ENCODE measurements around the gene ACAN.

Gene ACAN

GRCh38 chr15:88866295-88866881, 63.2 kb downstream of the ACAN start:
- Mint-ChIP-seq H3K27ac (no peak overlapping the region), H3K36me3 (ENCODE audit: low read depth) (no peaks in the 10 kb centered on the region), H3K27me3 (ENCODE audit: low read depth) (no peaks in the 10 kb centered on the region), H3K4me1 (ENCODE audit: low read depth) (no peaks in the 10 kb centered on the region), H3K9me3 (no peaks in the 10 kb centered on the region), H3K4me3 (no peak overlapping the region)
- DNase-seq (ENCODE audit: low spot score) = no peak

DNA sequence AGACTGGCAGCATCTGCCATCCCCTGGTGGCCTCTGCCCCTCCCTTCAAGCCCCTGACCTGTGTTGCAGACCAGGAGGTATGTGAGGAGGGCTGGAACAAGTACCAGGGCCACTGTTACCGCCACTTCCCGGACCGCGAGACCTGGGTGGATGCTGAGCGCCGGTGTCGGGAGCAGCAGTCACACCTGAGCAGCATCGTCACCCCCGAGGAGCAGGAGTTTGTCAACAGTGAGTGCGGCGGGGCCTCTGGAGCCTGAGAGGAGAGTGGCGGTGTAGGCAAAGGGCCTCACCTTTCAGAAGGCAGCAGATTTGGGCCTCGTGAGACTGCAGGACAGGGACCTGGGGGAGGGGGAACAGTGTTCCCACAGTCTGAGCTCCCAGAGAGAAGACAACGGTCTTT, 68.1 kb downstream of the ACAN start:
- Mint-ChIP-seq H3K4me1 (ENCODE audit: low read depth) (no peaks in the 10 kb centered on the region), H3K27me3 (ENCODE audit: low read depth) (no peaks in the 10 kb centered on the region), H3K9me3 (no peaks in the 10 kb centered on the region), H3K27ac (no peak overlapping the region), H3K36me3 (ENCODE audit: low read depth) (peaks cover 7% of the 10 kb centered on the region), H3K4me3 (no peak overlapping the region)
- DNase-seq (ENCODE audit: low spot score) = no peak

DNA sequence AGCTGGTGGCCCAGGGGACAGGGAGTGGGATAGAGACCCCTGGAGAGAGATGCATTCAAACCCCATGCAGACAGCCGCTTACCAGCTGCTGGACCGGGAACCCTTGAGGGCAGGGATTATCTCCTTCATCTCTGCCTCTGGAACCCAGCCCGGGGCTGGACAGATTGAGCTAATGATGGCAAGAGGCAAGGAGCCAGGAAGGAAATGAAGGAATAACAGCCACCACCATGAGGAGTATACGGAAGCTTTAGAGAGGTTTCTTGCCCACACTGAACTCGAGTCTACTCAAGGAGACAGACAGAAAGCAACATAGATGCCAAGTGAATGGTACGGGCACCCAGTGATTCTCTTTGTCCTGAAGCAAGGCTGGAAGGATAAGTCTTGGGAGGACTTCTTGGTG, 68.9 kb downstream of the ACAN start:
- Mint-ChIP-seq H3K27ac (no peak overlapping the region), H3K4me1 (ENCODE audit: low read depth) (no peaks in the 10 kb centered on the region), H3K4me3 (no peak overlapping the region), H3K9me3 (no peaks in the 10 kb centered on the region), H3K27me3 (ENCODE audit: low read depth) (no peaks in the 10 kb centered on the region), H3K36me3 (ENCODE audit: low read depth) (peaks cover 10% of the 10 kb centered on the region)
- no peak for DNase-seq (ENCODE audit: low spot score)

- no peak for DNase-seq (ENCODE audit: low spot score)
- no peaks in the 10 kb centered on the region for H3K27me3 Mint-ChIP-seq (ENCODE audit: low read depth)
- peaks cover 10% of the 10 kb centered on the region for H3K36me3 Mint-ChIP-seq (ENCODE audit: low read depth)
- no peak overlapping the region for H3K27ac Mint-ChIP-seq
- no peaks in the 10 kb centered on the region for H3K4me1 Mint-ChIP-seq (ENCODE audit: low read depth)
- H3K9me3 Mint-ChIP-seq = no peaks in the 10 kb centered on the region
- H3K4me3 Mint-ChIP-seq = no peak overlapping the region
These were observed 69.5 kb downstream of the ACAN start for GRCh38 chr15:88872706-88873105.

- Mint-ChIP-seq H3K9me3 (no peaks in the 10 kb centered on the region), H3K4me3 (no peak overlapping the region), H3K36me3 (ENCODE audit: low read depth) (peaks cover 10% of the 10 kb centered on the region), H3K4me1 (ENCODE audit: low read depth) (no peaks in the 10 kb centered on the region), H3K27ac (no peak overlapping the region), H3K27me3 (ENCODE audit: low read depth) (no peaks in the 10 kb centered on the region)
- no peak for DNase-seq (ENCODE audit: low spot score)
These were observed 70.5 kb downstream of the ACAN start for GRCh38 chr15:88873786-88874185.

GRCh38 chr15:88874275-88874674, 71.0 kb downstream of the ACAN start:
- no peaks in the 10 kb centered on the region for H3K9me3 Mint-ChIP-seq
- no peak for DNase-seq (ENCODE audit: low spot score)
- no peak overlapping the region for H3K27ac Mint-ChIP-seq
- no peaks in the 10 kb centered on the region for H3K27me3 Mint-ChIP-seq (ENCODE audit: low read depth)
- H3K4me3 Mint-ChIP-seq = no peak overlapping the region
- H3K36me3 Mint-ChIP-seq (ENCODE audit: low read depth) = peaks cover 10% of the 10 kb centered on the region
- H3K4me1 Mint-ChIP-seq (ENCODE audit: low read depth) = no peaks in the 10 kb centered on the region

- H3K9me3 Mint-ChIP-seq = no peaks in the 10 kb centered on the region
- no peak for DNase-seq (ENCODE audit: low spot score)
- no peak overlapping the region for H3K4me3 Mint-ChIP-seq
- H3K36me3 Mint-ChIP-seq (ENCODE audit: low read depth) = peaks cover 10% of the 10 kb centered on the region
- H3K27me3 Mint-ChIP-seq (ENCODE audit: low read depth) = no peaks in the 10 kb centered on the region
- no peaks in the 10 kb centered on the region for H3K4me1 Mint-ChIP-seq (ENCODE audit: low read depth)
- no peak overlapping the region for H3K27ac Mint-ChIP-seq
These were observed 71.4 kb downstream of the ACAN start for GRCh38 chr15:88874684-88875083.

GRCh38 chr15:88876573-88876972, 73.3 kb downstream of the ACAN start:
- no peaks in the 10 kb centered on the region for H3K4me1 Mint-ChIP-seq (ENCODE audit: low read depth)
- H3K36me3 Mint-ChIP-seq (ENCODE audit: low read depth) = peaks cover 10% of the 10 kb centered on the region
- no peaks in the 10 kb centered on the region for H3K27me3 Mint-ChIP-seq (ENCODE audit: low read depth)
- H3K27ac Mint-ChIP-seq = no peak overlapping the region
- H3K4me3 Mint-ChIP-seq = no peak overlapping the region
- H3K9me3 Mint-ChIP-seq = no peaks in the 10 kb centered on the region
- no peak for DNase-seq (ENCODE audit: low spot score)

DNA sequence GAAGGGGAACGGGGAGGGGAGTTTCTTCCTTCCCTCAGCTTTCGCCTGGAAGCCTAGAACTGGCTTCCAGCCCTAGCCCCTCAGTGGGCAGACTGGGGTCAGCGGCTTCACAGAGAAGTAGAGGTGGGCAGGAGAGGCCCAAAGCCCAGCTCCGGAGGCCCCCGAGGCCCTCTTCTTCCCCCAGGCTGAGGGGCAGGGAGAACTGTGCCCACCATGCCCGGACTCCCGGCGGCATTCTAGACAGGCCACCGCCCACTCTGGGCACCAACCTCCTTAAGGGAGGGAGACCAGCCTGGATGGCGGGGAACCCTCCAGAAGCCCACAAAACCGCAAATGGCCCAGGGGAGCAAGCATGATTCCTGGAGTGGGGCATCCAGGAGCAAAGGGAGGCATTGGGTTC, 74.2 kb downstream of the ACAN start:
- H3K4me1 Mint-ChIP-seq (ENCODE audit: low read depth) = no peaks in the 10 kb centered on the region
- H3K27me3 Mint-ChIP-seq (ENCODE audit: low read depth) = no peaks in the 10 kb centered on the region
- no peak overlapping the region for H3K27ac Mint-ChIP-seq
- H3K36me3 Mint-ChIP-seq (ENCODE audit: low read depth) = peaks cover 13% of the 10 kb centered on the region
- no peak for DNase-seq (ENCODE audit: low spot score)
- H3K4me3 Mint-ChIP-seq = no peak overlapping the region
- no peaks in the 10 kb centered on the region for H3K9me3 Mint-ChIP-seq

GRCh38 chr15:88877906-88878305, 74.7 kb downstream of the ACAN start:
- no peaks in the 10 kb centered on the region for H3K27me3 Mint-ChIP-seq (ENCODE audit: low read depth)
- H3K9me3 Mint-ChIP-seq = no peaks in the 10 kb centered on the region
- H3K4me1 Mint-ChIP-seq (ENCODE audit: low read depth) = no peaks in the 10 kb centered on the region
- DNase-seq (ENCODE audit: low spot score) = no peak
- peaks cover 13% of the 10 kb centered on the region for H3K36me3 Mint-ChIP-seq (ENCODE audit: low read depth)
- H3K4me3 Mint-ChIP-seq = no peak overlapping the region
- no peak overlapping the region for H3K27ac Mint-ChIP-seq

GRCh38 chr15:88878720-88879184, 75.5 kb downstream of the ACAN start:
- Mint-ChIP-seq H3K9me3 (no peaks in the 10 kb centered on the region), H3K27me3 (ENCODE audit: low read depth) (no peaks in the 10 kb centered on the region), H3K4me3 (no peak overlapping the region), H3K4me1 (ENCODE audit: low read depth) (no peaks in the 10 kb centered on the region), H3K27ac (no peak overlapping the region), H3K36me3 (ENCODE audit: low read depth) (peaks cover 19% of the 10 kb centered on the region)
- DNase-seq (ENCODE audit: low spot score) = peak; percentile 10

- Mint-ChIP-seq H3K27me3 (ENCODE audit: low read depth) (no peaks in the 10 kb centered on the region), H3K27ac (no peak overlapping the region), H3K4me1 (ENCODE audit: low read depth) (no peaks in the 10 kb centered on the region), H3K36me3 (ENCODE audit: low read depth) (peaks cover 24% of the 10 kb centered on the region), H3K4me3 (no peak overlapping the region), H3K9me3 (no peaks in the 10 kb centered on the region)
- no peak for DNase-seq (ENCODE audit: low spot score)
These were observed 77.9 kb downstream of the ACAN start for GRCh38 chr15:88880944-88881740.

GRCh38 chr15:88881775-88882174, 78.5 kb downstream of the ACAN start:
- H3K36me3 Mint-ChIP-seq (ENCODE audit: low read depth) = peaks cover 18% of the 10 kb centered on the region
- H3K27ac Mint-ChIP-seq = no peak overlapping the region
- H3K4me3 Mint-ChIP-seq = no peak overlapping the region
- DNase-seq (ENCODE audit: low spot score) = no peak
- H3K4me1 Mint-ChIP-seq (ENCODE audit: low read depth) = no peaks in the 10 kb centered on the region
- H3K27me3 Mint-ChIP-seq (ENCODE audit: low read depth) = no peaks in the 10 kb centered on the region
- H3K9me3 Mint-ChIP-seq = no peaks in the 10 kb centered on the region

- no peak overlapping the region for H3K4me3 Mint-ChIP-seq
- no peaks in the 10 kb centered on the region for H3K4me1 Mint-ChIP-seq (ENCODE audit: low read depth)
- H3K27me3 Mint-ChIP-seq (ENCODE audit: low read depth) = no peaks in the 10 kb centered on the region
- peaks cover 21% of the 10 kb centered on the region for H3K36me3 Mint-ChIP-seq (ENCODE audit: low read depth)
- no peaks in the 10 kb centered on the region for H3K9me3 Mint-ChIP-seq
- DNase-seq (ENCODE audit: low spot score) = no peak
- no peak overlapping the region for H3K27ac Mint-ChIP-seq
These were observed 79.5 kb downstream of the ACAN start for GRCh38 chr15:88882785-88883184.
